Eye (tissue), 1 donor: Measurements from ENCODE around the gene RPLP2.

ENCODE experiments used
- DNase-seq: peaks from one replicate; pipeline ENCODE4 v3.0.0-alpha.2; 2015

The RPLP2 gene

DNA sequence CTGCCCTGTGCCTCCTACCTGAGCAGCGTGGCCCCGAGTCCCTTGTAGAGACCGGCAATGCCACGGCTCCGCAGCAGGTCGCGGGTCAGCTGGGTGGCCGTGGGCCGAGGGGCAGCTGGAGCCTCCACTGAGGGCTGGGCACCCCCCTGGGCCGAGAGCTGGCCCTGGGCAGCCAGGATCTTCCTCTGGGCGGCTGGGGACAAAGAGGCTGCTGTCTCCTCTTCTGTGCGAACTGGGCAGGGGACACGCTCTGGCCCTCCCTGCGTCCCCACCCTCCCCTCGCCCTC is 17.3 kb upstream of the RPLP2 start:
- DNase-seq = no peak

DNA sequence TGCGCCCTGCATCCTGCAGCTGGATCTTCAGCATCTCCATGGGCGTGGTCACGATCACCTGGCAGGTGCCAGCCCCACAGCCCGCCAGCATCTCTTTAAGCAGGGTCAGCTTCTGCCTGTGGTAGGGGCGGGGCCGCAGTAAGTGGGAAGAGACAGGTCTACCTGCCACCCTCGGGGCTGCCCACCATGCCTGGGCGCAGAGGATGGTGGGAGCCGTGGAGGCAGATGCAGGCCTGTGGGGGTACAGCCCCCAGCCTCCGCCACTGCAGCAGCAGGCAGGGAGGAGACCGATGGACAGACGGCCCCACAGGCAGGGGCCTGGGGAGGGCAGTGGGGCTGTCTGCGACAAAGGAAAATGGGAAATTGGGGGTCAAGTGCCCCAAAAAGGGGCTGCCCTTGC is 16.9 kb upstream of the RPLP2 start:
- DNase-seq = no peak

DNA sequence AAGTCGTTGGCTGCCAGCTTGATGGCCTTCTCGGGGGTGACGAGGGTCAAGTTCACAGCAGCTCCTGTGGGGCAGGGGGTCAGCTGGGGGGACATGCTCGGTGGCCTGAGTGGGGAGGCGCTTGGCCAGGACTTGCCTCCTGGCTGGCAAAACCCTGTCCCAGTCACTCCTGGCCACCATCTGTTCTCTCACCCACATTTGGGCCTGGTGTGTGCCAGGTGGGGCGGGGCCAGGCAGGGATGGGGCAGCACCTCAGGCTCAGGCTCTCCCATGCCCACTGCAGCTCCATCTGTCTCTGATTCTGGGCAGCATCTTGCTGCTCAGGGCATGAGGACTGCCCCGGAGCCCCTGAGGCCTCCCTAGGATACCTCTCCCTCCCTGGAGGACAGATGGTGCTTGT is 16.2 kb upstream of the RPLP2 start:
- no peak for DNase-seq

DNA sequence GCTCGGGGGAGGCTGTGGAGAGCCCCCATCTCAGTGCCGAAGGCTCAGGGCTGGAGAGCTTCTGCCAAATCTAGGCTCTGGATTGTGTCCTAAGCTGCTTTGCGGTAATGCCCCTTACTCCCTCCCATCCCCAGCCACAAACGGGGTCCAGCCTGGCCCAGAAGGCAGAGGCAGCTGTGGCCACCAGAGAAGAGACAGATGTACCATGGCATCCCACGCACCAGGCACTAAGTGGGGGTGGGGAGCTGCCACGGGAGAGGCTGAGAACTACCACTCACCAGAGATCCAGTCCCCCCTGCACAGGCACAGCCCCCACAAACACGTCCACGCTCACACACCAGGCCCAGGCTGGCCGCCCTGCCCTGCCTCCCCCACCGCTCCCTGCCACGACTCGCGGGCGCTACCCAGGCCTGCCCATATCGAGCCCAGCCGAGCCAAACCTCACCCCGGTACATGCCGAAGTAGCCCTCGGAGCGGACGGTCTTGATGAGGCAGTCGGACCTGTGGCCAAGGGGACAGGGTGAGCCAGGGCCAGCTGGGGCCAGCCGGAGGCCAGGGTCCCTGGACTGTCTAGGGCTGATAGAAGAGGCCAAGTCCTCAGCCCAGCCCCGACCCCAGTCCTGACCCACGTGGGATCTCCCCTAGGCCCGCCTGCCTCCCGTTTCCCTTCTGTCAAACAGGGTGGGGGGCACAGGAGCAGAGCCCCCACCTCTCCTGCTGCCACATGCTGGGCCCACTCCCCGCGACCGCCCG is 15.6 kb upstream of the RPLP2 start:
- DNase-seq = no peak

DNA sequence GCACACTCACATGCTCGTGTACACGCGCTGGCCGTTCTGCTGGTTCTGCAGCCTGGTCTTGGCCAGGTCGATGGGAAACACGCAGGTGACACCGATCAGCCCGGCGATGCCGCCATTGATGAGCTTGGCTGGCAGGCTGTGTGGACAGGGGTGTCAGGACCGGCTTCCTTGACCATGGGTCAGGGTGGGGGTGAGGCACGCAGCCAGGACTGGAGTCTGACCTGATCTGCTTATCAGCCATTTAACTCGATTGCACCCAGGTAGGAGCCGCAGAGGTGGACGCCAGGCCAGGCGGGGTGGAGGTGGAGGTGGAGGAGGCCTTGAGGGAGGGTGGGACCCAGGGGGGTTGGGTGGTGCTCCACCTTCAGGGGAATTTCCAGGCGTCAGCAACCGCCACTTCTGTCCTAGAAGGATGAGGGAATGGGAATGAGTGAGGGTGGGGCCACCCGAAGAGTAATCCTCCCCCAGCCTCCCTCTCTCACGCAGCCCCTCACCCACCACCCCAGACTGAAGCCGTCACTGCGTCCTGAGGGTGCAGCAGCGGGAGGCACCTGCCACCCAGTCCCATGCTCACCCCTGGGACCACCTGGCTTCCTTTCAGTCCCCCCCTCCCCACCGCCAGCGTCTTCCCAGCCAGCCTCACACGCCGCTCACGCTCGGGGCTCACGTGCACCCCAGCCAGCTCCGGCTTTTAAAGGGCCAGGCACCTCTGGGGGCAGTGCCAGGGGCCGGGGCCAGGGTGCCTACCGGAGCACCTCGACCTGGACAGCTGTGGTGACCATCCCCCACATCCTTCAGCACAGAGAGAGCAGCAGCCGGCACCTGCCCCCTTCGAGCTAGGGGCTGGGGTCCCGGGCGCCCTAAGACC is 14.8 kb upstream of the RPLP2 start:
- no peak for DNase-seq

DNA sequence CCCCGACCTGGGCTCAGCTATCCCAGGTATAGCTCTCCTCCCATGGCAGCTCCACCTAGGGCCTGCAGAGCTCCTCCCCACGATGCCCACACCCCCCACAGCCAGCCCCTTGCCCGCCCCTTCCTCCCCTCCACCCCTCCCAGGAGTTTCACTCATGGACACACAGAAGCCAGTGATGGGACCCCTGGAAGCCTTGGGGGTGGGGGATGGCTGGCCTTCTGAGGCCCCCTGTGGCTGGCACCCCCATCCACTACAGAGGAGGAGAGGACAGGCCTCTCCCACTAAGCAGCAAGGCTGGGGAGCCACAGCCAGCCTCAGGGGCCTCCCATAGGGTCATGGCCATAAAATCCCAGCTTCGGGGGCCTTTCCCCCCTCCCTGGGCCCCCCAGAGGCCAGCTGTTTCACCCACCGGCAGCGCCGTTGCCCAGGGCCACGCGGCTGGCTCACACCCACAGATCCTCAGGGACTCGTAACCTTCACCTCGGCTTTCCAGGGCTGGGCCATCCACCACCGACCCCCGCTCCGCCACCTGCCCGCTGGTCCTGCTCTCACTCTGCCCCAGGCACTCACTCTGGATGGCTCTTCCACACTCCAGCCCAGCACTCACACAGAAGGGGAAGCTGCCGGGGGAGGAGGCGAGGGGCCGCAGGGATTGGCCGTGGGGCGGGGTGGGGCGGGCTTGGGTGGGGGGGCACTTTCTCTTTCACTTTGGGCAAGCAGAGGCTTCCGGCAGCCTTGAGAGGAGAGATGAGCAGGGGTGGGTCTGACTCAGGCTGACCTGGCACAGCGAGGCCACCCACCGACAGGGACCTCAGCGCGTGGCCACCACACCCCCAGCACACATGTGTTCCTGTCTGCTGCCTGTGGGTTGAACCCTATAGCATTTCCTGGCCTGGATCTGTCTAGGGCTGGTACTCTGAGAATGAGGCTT is 13.9 kb upstream of the RPLP2 start:
- DNase-seq = peak; percentile 79

DNA sequence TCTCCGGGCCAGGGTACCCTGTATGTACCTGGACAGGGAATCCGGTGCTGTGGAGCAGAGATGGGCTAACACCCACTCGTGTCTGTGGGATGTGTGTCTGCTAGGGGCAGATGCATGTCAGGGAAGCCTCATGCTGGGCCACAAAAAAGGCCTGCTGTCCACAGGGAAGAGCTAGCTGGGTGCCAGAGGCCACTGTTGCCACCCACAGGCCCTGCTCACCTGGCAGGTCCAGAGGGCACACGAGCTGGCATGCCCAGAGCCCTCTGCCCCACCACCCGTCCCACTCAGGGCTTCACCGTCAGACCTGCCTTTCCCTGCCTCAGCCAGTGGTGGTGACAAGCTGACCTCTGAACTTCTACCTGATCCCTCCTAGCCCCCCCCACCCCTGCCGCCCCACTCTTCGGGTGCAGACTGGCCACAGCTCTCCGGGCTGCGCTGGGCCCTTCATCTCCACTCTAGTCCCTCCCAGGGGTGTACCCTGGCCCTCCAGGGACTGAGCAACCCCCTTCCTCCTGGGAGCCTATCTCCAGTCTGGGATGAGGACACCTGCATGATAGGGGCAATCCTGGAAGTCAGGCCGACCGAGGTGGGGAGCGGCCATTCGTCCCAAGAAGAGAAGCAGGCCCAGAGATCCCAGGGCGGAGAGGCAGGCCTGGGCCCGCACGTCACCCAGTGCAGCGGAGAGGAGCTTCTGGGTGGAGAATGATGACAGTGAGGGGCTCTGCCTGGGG is 13.0 kb upstream of the RPLP2 start:
- DNase-seq = no peak

DNA sequence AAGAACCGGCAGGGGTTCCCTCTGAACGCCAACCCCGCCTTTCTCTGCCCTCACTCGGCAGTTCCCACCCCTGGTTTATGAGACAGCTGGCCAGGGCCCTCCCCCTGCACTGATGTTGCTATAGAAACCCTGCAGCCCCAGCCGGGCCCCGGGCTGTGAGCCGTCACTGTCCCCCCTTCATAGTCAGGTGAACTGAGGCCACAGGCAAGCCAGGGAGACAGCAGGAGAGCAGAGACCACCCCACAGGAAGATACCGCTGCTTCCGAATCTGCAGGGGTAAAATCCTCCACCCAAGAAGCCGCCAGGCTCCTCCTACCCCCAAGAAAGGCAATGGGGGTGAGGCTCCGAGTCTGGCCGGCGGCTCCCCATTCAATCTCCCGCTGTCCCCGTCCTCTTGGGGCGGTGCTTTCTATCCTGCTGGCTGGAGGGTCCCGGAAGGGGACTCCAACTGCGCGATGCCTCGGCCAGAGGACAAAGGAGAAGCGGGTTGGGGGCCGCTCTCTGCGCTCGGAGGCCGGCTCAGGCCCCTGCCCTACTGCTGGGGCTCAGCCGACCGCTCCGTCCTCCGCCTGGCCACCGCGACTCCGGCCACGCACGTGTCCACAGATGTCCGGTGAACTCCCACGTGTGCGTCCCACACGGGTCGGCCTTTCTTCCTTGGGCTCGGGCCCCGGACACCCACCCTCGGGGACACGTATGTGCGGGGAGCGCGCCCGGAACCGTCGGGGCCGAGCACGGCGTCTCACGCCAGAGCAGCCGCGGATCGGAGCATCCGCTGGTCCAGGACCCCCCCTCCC is 12.3 kb upstream of the RPLP2 start:
- peak; percentile 94 for DNase-seq

DNA sequence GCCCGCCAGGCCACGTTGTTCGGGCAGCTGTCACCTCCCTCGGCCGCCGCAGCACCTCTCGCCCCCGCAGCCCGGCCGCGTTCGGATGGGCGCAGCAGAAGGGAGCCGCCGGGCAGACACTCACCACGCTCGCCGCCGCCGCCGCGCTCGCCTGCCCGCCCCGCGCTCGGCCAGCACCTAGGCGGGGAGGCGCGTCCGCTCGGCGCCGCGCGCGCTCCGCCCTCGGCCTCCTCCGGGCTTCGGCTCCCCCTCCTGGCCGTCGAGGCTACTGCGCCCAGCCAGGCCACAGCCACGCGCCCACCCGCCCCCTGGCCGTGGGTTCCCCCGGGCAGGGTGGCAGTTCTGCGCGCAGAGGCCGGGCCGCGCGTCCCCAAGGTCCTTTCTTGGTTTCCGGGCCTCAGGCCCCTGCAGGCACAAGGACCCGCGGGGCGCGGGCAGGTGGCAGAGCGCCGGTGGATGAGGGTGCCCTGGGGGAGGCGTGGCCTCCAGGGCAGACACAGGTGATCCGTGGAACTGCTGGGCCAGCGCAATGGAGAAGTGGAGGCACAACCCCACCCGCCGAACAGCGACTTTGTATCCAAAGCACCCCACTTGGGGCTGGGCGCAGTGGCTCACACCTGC is 11.6 kb upstream of the RPLP2 start, which contains the start of gene SLC25A22:
Gene SLC25A22, minus strand, starts transcription at position 189 of the 621 bp plus-strand sequence. CDS start 3,275 bp downstream, outside the sequence.
- DNase-seq = peak; percentile 95

DNA sequence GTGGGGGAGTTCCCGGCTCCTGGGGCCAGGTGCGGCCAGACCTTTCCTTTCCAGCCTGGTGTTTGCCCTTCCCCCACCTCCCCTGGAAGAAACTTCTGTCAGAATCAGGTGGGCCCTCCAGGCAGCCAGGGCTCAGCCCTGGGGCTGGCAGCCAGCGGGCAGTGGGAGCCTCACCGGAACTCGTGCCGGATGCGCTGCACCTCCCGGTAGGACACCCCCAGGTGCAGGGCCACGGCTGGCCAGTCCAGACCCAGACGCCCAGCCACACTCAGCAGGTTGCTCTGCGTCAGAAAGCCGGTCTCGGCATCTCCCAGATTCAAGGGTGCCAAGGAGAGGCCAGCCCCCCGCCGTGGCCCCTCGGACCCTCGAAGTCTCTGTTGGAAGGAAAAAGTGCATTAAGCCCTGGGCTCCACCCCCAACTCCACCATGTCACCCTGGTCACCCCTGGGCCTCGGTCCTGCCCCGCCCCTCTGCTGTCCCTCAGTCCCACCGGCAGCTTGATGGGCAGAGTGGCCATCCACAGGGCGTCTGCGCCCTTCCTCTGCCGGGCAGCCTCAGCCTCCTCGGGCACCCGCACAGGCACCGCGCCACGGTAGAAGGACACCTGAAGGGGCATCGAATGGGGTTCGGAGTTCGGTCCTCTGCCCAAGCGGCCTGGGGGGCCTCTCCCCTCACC is 10.0 kb upstream of the RPLP2 start:
- DNase-seq = no peak

DNA sequence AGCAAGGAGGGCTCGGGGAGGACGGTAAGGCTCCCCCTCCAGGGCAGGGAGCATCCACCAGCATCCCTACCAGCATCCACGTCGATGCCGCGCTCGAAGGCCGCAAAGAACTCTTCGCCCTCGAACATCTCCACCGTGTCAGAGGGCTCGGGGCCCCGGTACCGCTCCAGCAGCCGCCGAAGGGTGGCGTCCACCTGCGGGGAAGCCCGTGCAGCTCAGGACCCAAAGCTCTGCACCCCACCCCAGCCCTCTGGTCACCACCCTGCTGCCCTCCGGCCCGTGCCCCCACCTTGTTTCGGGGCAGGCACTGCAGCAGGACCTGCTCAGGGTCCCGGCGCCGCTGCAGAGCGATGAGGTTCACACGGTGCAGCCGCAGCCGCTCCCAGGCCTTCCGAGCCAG is 9.3 kb upstream of the RPLP2 start:
- DNase-seq = no peak

DNA sequence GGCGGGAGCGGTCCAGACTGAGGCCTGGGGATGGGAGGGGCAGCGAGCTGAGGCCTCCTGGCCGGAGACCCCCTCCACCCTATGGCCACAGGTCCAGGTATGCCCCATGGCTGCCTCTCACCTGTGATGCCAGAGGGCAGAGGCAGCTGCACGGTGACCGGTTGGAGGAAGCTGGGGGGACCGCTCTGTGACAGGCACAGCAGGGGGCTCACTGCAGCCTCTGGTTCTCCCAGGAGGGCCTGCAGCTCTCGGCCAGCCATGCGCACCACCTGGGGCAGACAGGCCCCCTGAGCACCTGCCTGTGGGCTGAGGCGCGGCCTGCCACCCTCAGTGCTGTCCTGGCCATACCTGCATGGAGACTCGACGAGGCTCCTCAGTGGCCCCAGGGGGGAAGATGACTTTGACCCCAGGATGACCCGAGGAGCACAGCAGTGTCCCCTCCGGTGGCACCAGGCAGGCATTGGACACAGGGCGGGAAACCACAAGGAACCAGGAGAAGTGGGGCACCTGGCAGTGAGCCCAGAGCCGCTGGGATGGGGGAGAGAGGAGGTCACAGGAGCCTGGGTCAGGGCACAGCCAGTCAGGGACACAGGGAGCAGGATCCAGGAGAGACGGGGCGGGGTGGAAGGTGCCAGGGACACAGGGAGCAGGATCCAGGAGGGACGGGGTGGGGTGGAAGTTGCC is 8.5 kb upstream of the RPLP2 start:
- no peak for DNase-seq

DNA sequence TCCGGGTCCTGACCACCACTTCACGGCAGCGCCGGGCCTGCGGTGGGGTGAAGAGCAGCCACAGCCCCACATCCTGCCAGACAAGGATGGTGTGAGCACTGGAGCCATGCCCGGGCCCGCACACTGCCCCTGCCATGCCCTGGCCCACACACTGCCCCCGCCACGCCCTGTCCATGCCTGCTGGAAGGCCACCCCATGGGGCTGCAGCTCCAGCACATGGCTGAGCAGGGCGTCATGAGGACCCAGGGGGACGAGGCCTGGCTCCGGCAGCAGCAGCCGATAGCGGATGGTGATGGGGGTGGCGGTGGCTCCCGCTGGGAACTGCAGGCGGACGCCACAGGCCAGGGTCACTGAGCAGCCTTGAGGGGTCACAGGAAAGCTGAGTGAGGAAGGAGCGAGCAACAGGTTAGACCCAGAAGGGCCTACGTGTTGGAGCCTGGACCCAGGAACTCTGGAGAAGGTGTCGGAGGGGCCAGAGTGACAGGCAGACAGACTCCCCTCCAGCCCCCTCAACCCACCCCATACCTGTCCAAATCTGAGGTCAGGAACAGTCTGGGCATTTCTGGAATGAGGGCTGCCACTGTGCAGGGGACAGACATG is 7.6 kb upstream of the RPLP2 start:
- DNase-seq = no peak

DNA sequence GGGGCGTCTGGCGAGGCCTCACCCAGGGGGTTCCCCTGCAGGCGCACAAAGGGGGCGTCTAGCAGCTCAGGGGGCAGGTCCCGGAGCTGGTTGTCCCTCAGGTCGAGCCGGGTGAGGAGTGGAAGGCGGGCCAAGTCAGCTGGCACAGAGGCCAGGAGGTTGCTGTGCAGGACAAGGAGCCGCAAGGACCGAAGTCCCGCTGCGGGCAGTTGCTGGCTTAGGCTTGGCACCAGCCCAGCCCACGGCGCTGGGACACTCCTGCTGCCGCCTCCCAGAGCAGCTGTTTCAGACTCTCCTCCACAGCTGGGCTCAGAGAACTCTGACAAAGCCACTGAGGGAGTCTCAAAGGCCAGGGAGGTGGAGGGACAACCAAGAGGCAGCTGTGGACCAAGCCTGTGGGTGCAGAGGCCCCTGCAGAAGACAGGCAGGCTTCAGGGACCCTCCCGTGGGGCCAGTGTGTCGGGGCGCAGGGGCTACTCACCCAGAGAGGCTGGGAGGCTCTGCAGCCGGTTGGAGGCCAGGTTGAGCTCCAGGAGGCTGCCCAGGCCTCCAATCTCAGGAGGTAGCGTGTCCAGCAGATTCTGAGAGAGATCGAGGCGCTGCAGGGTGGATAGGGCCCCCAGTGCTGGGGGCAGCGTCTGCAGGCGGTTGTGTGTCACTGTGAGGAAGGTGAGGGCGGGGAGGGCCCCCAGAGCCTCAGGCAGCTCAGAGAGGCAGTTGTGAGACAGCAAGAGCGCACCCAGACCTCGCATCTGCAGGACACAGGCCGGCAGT is 6.9 kb upstream of the RPLP2 start:
- DNase-seq = no peak

DNA sequence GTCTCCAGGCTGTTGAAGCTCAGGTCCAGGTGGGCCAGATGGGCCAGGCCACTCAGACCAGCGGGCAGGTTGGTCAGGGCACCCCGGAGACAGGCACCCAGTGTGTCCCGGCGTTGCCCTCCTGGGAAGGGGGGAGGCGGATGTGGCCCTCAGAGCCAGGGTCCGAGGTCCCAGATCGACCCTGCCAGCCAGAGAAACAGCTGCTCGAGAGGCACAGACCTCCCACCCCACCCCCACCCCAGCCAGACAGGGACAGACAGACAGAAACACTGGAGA is 6.4 kb upstream of the RPLP2 start:
- no peak for DNase-seq

DNA sequence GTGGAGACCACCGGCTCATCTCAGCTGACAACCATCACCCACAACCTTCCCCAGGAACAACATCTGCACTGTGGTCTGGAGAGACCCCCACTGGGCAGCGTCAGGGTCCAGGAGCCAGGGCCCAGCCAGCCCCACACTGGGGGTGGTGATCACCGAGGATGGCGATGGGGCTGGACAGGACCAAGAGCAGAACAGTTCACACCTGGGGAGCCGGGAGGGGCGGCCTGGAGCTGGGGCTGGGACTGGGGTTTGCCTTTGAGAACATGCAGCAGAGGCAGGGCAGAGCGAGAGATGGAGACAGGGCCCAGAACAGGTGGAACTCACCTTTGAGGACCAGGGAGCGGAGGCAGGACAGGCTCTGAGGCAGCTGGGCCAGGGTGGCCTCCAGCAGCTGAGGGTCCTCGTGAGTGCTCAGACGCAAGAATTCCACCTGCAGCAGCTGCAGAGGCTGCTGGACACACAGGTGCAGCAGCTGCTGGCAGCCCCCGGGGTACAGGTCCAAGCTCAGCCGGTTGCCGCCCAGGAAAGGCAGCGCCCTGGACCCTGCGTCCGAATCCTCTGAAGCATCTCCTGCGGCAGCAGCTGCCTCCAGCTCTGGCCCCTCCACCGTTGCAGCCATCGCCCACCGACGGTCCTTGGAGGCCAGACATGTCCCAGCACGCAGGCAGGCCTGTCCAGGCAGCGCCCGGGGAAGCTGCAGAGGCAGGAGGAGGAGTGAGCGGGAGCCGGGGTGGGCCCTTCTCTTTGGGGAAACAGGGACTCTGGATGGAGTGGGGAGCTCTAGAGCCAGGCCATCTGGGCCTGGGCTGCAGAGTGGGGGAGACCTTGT is 5.8 kb upstream of the RPLP2 start:
- DNase-seq = peak; percentile 58

DNA sequence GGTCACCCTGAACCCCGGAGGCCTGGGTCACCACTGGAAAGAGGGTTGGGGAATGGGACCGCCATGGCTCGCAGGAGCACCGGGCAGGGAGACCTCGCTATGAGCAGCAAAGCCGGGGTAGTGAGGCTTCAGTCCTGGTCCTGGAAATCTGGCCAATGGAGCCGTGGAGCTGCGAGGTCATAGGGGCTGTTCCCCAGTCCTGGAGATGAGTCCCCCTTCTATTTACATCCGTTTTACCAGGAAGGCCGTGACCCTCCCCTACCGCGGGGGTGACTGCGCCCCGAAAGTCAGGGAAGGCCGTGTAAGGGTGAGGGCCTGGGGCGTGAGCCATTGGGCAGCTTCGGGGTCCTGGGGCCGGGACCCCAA is 5.2 kb upstream of the RPLP2 start:
- no peak for DNase-seq
